SK-N-MC (cell line): Measurements from ENCODE around the gene WDR70.

Experiments
- EZH2 ChIP-seq: fragments of 200-600 bp; sonication (generic); IDR thresholded peaks from one replicate; pipeline ENCODE4 v1.6.1; 2017; ENCODE audit warnings: antibody characterized with exemption
- FOXP2 ChIP-seq: optimal IDR thresholded peaks from 2 replicates; pipeline ENCODE3; 2011; ENCODE audit warnings: mild to moderate bottlenecking, moderate library complexity; ENCODE audit not compliant: insufficient read depth; ENCODE audit errors: extremely low read length, control extremely low read depth

- TF ChIP-seq EZH2 (no peak), FOXP2 (no peak)
Observed at GRCh38 chr5:37568018-37568753, 189.1 kb downstream of the WDR70 start.
